Coronary artery (tissue), 2 donors: ENCODE results near the gene UBE2Q1.
A peak's percentile ranks its signal among the peaks of the same experiment; 100 is the strongest.

ENCODE experiments used
- DNase-seq: peaks from one replicate; pipeline ENCODE4 v3.0.0-alpha.2; 2017; ENCODE audit warnings: low spot score
- H3K27ac ChIP-seq, 2 donors: fragments of 200-600 bp; sonication (generic); one replicate each; pipeline ENCODE4 v1.5.1; 2016 to 2019
- H3K4me3 ChIP-seq: fragments of 200-600 bp; sonication (generic); 2 replicates; pipeline ENCODE4 v1.5.1; 2016; ENCODE audit warnings: mild to moderate bottlenecking, moderate library complexity
- CTCF ChIP-seq: fragments of 200-600 bp; sonication (generic); IDR thresholded peaks from one replicate; pipeline ENCODE4 v1.5.1; 2019; ENCODE audit warnings: antibody characterized with exemption

Gene UBE2Q1

GRCh38 chr1:154598871-154599635, 40.6 kb upstream of the UBE2Q1 start:
- Histone ChIP-seq H3K27ac (peak overlapping the region; percentile 44 to 48), H3K4me3 (no peak overlapping the region)
- TF ChIP-seq CTCF = no peak
- no peak for DNase-seq

- H3K27ac ChIP-seq = no peak overlapping the region
- no peak for DNase-seq
- no peak overlapping the region for H3K4me3 ChIP-seq
- TF ChIP-seq CTCF = no peak
Observed at GRCh38 chr1:154595621-154596020, 37.2 kb upstream of the UBE2Q1 start.

GRCh38 chr1:154594811-154595210, 36.3 kb upstream of the UBE2Q1 start:
- TF ChIP-seq CTCF = no peak
- no peak for DNase-seq
- Histone ChIP-seq H3K4me3 (no peak overlapping the region), H3K27ac (no peak overlapping the region)

GRCh38 chr1:154593390-154593789, 34.9 kb upstream of the UBE2Q1 start:
- DNase-seq = no peak
- Histone ChIP-seq H3K27ac (no peak overlapping the region), H3K4me3 (no peak overlapping the region)
- TF ChIP-seq CTCF = no peak

GRCh38 chr1:154591206-154591605, 32.7 kb upstream of the UBE2Q1 start:
- Histone ChIP-seq H3K27ac (no peak overlapping the region), H3K4me3 (no peak overlapping the region)
- no peak for DNase-seq
- no peak for TF ChIP-seq CTCF

- no peak for DNase-seq
- no peak for TF ChIP-seq CTCF
- Histone ChIP-seq H3K27ac (no peak overlapping the region), H3K4me3 (no peak overlapping the region)
Observed at GRCh38 chr1:154590756-154591155, 32.3 kb upstream of the UBE2Q1 start.

- no peak for DNase-seq
- Histone ChIP-seq H3K4me3 (no peak overlapping the region), H3K27ac (no peak overlapping the region)
- TF ChIP-seq CTCF = no peak
Observed at GRCh38 chr1:154589780-154590179, 31.3 kb upstream of the UBE2Q1 start.
